ENCODE data around the gene KLK3.

The KLK3 gene

DNA sequence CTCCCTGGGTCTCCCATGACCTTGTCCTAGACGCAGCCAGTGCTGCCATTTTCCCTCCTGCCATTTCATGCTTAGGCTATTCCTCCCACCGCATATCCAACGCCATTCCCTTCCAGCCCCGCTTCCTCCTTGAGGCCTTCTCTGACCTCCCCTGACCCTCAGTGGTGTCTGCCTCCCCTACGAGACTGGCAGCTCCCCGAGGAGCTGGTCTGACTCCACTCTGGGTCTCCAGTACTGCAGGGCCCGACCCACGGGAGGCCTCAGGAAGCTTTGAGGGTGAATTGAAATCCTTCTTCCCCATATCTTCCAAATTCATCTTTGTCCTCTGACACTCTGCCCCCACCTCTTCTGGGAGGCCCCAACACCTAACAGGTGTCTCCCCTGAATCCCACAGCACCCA is 22.0 kb upstream of the KLK3 start:
- DNase-seq, result no peak

DNA sequence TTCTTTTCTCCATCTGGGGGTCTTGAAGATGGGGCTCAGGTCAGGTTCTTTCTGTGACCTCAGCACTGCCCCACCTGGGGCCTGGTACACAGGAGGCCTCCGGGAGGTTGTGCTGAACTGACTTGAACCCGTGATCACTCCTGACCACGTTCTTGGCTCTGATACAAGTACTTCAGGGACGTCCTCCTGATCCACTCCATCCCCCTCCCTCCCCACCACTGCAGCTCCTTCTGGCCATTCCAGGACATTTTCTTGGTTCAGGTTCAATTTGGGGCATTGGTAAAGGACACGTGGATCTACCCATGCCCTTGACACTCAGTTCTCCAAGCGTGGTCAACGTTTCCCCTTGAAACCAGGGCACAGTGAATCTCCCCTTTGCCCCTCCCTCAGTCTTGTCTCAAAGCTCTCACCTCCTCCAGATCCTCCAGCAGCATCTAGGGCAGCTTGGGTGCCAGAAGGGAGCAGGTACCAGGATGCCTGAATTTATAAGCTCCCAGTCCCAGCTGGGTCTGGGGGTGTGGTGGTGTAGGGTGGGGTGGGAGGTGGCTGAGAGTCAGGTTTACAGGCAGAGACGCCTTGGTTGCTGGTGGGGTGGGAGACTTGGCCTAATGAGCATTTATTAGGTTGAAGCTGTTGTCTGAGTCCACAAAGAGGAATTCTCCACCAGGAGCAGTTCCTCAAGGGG is 21.5 kb upstream of the KLK3 start, which contains the start of gene KLK15:
Gene KLK15, minus strand, starts transcription at position 458 of the 685 bp plus-strand sequence. CDS start 2,082 bp downstream, outside the sequence.
- no peak for DNase-seq

DNA sequence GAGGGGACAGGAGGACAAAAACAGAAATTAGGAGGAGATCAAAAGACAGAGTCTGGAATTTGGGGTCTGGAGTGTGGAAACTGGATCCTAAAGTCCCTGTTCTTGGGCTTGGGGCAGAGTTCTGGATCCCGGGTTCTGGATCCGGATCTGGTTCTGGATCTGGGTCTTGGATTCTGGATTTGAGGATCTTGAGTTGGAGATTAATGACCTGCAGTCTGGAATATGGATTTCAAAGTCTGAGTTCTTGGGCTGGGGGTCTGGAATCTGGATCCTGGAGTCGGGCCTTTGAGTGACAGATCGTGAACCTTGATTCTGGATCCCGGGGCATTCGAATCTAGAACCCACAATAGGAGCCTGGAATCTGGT is 20.9 kb upstream of the KLK3 start:
- no peak for DNase-seq

DNA sequence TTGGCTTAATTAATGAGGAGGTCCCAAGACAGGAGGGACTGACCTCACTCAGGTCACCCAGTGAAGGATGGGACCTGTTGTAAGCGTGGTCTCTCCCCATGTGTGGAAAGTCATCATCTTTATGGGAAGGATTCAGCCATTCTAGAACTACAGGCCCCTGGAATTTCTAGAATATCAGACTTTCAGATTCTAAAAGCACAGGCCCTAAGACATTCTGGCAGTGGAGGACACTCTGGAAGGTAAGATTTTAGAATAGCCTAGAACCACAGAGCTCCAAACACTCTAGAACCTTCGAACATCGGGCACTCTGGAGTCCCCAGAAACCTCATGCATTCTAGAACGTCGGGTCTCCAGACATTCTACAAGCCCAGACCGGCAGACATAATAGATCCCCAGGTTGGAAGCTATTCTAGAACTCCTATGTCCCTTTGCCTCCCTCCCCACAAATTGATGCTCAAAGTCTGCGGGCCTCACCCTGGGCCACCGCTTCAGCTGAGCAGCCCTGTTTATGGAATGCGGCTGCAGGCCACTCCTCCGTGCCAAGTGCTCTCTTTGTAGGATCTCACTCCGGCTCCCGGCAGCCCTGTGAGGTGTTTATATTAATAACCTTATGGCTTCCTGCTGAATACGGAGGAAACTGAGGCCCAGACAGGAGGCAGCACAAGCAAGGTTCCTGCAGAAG is 19.5 kb upstream of the KLK3 start:
- DNase-seq, result no peak

DNA sequence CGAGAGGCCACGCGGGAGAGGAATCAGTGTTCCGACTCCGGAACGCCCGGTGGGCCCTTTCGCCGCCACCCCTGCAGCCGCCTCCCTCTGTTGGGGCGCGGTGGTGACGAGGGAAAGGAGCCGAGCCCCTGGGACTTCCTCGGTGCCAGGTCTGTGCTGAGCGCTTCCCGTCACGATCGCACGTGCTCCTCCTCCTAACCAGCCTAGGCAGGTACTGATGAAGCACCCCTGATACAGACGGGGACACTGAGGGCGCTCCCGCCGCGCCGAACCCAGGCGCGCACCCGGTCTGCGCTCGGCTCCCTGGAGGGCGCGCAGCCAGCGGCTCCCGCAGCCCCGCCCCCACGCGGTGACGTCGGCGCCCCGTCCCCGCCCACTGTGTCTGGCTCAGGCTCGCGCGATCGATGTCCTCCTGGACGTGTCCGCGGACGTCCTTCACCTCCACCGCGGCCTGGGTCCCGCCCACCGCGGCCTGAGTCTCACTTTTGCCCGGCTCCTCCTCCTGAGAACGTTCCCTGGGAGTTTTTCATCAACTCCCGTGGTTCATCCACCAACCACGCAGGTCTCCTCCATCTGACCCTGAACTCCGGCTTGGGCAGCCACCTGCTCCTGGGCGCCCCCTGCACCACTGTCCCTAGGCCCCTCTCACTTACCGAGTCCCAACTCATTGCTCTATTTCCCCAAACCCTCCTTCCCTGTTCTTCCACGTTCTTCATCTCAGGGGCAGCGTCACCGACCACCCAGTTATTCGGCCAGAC is 18.8 kb upstream of the KLK3 start:
- peak; percentile 89 for DNase-seq

DNA sequence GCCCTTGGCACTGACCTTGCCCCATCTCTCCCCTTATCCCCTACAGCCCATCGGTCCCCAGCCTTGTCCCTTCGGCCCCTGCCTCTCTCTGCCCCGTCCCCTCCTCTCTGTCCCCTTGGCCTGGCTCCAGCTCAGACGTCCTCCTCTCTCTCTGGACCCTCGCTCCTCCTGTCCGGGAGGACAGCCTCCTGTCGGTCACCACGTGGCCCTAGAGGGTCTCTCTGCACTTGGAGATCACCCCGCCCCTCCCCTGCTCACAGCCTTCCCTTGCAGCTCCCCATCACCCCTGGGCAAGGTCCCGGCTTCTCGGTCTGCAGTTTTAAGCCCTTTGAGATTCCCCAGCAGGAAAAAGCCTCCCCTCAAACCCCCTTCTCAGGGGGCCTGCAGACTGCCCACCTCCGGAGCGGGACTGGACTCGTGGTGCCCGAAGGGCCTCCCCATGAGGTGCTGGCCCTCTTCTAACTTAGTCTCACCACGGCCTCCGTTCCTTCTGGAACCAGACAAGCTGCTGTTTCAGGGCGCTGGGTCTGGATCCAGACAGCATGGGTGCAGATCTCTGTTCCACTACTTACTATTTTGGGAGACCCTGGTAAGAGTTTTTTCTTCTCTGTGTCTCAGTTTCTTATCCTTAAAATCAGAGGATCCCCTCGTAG is 18.0 kb upstream of the KLK3 start:
- DNase-seq, result no peak

DNA sequence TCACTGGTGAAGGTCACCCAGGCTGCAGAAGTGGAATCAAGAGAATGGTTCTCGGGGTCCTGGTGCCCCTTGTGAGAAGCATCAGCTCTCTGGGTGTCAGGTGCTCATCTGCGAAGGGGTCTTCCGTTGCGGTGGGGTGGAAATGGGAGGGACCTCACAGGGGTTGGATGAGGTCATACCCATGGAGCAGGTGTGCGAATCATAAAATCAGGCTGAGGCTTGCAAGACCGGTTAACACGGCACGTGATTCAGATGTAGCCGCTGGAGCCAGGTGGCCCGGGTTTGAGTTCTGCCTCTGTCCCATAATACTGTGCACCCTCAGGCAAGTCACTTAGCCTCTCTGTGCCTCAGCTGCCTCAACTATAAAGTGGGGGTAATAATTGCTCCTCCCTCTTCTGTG is 17.4 kb upstream of the KLK3 start:
- DNase-seq, result no peak

DNA sequence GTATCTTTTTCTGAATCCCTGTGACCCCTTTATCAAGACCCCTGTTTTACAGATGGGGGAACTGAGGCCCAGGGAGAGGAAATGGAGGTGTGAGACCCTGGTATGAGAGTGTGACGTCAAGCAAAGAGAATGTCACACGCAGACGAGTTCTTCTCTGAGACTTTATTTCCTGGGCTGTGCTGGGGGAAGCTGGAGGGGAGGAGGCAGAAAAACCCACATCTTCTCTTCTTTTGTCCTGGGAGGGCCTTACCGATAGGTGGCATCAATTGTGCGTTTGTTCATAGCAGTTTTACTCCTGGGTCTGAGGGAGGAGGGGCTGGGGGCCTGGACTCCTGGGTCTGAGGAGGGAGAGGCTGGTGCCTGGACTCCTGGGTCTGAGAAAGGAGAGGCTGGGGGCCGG is 16.5 kb upstream of the KLK3 start:
- no peak for DNase-seq

DNA sequence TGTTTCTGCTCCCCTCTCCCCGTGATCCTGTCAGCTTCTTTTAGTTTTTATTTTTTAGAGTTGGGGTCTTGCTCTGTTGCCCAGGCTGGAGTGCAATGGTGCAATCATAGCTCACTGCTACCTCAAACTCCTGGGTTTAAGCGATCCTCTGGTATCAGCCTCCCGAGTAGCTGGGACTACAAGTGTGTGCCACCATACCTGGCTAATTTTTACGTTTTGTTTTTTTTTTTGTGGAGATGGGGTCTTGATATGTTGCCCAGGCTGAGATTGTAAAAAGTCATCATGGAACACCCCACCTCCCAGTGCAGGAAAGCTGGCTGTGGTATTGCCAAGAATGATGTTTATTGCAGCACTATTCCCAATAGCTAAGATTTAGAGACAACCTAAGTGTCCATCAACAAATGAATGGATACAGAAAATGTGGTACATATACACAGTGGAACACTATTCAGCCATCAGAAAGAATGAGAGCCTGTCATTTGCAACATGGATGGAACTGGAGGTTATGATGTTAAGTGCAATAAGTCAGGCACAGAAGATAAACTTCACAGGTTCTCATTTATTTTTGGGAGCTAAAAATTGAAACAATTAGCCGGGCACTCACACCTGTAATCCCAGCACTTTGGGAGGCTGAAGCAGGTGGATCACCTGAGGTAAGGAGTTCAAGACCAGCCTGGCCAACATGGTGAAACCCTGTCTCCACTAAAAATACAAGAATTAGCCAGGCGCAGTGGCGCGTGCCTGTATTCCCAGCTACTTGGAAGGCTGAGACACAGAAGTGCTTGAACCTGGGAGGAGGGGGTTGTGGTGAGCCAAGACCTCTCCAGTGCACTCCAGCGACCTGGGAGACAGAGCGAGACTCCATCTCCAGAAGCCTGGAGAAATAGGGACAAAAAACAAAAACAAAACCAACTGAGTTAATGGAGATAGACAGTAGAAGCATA is 14.7 kb upstream of the KLK3 start:
- no peak for DNase-seq

DNA sequence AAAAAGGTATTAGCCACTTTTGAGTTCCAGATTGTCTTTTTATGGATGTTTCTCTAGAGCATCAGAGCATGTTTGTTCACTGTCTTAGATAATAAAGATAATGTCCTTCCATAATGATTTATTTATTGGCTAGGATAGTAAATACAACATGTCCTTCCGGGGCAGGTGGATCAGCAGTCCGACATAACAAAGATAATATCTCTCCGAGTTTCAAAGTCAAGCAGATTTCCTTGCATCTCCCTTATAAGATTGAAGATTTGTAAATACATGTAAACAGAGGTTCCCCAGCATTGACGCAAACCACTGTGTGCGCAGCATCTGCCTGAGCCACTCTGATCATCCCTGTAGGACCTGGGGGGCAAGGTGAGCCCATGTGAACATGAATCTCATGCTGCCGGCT is 12.6 kb upstream of the KLK3 start:
- no peak for DNase-seq

DNA sequence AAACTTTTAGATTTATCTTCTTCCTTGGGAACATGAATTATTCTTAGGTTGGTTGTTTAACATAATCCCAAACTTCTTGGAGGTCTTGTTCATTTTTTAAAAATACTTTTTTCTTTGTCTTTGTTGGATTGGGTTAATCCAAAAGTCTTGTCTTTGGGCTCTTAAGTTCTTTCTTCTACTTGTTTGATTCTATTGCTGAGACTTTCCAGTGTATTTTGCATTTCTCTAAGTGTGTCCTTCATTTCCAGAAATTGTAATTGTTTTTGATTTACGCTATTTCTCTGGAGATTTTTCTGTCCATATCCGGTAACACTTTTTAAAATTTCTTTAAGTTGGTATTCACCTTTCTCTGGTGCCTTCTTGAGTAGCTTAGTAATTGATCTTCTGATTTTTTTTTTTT is 11.5 kb upstream of the KLK3 start:
- no peak for DNase-seq

DNA sequence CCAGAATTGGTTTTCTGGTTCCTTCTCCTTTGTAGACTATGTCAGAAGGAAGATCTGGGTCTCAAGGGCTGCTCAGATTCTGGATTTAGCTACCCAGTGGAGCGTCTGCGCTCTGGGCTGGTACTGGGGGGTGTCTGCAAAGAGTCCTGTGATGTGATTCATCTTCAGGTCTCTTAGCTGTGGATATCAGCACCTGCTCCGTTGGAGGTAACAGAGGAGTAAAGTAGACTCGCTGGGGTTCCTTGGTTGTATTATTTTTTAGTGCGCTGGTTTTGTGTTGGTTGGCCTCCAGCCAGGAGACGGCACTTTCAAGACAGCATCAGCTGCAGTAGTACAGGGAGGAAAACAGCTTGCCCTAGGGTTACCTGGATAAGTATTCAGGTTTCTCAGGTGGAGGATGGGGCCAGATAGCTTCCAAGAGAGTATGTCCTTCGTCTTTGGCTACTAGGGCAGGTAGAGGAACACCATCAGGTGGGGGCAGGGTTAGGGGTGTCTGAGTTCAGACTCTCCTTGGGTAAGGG is 11.0 kb upstream of the KLK3 start:
- DNase-seq, result no peak

DNA sequence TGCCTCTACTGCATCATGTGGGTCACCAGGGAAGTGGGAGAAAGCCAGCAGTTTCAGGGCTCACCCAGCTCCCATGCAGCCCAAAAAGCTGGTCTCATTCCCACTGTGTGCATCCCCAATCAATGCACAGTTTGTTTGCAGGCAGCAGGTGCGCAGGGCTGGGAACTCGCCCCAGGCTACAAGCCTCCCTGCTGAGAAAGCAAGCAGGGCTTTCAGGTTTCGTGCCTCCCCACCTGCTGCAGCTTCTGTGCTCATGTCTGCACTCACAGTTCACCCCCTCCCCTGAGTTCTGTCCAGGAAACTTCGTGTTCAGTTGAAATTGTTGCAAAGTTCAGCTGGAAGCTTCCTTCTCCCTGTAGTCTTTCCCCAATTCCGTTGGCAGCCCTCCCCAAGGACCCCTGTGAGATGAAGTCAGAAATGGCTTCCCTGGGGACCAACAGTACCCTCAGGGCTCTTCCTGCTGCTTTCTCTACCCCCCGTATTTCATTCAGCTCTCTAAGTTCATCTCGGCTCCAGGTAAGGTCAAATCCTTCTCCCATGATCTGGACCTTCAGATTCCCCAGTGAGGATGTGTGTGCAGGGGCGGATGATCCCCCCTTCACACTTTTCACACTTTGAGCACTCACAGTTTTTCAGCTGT is 10.3 kb upstream of the KLK3 start:
- DNase-seq, result no peak

DNA sequence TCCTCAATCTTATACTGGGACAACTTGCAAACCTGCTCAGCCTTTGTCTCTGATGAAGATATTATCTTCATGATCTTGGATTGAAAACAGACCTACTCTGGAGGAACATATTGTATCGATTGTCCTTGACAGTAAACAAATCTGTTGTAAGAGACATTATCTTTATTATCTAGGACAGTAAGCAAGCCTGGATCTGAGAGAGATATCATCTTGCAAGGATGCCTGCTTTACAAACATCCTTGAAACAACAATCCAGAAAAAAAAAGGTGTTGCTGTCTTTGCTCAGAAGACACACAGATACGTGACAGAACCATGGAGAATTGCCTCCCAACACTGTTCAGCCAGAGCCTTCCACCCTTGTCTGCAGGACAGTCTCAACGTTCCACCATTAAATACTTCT is 4.0 kb upstream of the KLK3 start:
- DNase-seq, result no peak

DNA sequence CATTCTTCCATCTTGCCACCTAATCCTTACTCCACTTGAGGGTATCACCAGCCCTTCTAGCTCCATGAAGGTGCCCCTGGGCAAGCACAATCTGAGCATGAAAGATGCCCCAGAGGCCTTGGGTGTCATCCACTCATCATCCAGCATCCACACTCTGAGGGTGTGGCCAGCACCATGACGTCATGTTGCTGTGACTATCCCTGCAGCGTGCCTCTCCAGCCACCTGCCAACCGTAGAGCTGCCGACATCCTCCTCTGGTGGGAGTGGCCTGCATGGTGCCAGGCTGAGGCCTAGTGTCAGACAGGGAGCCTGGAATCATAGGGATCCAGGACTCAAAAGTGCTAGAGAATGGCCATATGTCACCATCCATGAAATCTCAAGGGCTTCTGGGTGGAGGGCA is 3.1 kb upstream of the KLK3 start:
- DNase-seq, result no peak

DNA sequence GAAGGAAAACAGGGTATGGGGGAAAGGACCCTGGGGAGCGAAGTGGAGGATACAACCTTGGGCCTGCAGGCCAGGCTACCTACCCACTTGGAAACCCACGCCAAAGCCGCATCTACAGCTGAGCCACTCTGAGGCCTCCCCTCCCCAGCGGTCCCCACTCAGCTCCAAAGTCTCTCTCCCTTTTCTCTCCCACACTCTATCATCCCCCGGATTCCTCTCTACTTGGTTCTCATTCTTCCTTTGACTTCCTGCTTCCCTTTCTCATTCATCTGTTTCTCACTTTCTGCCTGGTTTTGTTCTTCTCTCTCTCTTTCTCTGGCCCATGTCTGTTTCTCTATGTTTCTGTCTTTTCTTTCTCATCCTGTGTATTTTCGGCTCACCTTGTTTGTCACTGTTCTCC is 2.7 kb downstream of the KLK3 start:
- DNase-seq, result no peak

DNA sequence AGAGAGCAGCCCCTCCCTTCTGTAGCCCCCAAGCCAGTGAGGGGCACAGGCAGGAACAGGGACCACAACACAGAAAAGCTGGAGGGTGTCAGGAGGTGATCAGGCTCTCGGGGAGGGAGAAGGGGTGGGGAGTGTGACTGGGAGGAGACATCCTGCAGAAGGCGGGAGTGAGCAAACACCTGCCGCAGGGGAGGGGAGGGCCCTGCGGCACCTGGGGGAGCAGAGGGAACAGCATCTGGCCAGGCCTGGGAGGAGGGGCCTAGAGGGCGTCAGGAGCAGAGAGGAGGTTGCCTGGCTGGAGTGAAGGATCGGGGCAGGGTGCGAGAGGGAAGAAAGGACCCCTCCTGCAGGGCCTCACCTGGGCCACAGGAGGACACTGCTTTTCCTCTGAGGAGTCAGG is 4.2 kb downstream of the KLK3 start:
- DNase-seq, result no peak

DNA sequence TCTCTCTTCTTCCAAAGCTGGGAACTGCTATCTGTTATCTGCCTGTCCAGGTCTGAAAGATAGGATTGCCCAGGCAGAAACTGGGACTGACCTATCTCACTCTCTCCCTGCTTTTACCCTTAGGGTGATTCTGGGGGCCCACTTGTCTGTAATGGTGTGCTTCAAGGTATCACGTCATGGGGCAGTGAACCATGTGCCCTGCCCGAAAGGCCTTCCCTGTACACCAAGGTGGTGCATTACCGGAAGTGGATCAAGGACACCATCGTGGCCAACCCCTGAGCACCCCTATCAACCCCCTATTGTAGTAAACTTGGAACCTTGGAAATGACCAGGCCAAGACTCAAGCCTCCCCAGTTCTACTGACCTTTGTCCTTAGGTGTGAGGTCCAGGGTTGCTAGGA is 5.1 kb downstream of the KLK3 start:
- no peak for DNase-seq

DNA sequence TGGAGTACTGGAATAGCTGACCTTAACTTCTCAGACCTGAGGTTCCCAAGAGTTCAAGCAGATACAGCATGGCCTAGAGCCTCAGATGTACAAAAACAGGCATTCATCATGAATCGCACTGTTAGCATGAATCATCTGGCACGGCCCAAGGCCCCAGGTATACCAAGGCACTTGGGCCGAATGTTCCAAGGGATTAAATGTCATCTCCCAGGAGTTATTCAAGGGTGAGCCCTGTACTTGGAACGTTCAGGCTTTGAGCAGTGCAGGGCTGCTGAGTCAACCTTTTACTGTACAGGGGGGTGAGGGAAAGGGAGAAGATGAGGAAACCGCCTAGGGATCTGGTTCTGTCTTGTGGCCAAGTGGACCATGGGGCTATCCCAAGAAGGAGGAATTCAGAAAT is 6.3 kb downstream of the KLK3 start:
- DNase-seq, result no peak

DNA sequence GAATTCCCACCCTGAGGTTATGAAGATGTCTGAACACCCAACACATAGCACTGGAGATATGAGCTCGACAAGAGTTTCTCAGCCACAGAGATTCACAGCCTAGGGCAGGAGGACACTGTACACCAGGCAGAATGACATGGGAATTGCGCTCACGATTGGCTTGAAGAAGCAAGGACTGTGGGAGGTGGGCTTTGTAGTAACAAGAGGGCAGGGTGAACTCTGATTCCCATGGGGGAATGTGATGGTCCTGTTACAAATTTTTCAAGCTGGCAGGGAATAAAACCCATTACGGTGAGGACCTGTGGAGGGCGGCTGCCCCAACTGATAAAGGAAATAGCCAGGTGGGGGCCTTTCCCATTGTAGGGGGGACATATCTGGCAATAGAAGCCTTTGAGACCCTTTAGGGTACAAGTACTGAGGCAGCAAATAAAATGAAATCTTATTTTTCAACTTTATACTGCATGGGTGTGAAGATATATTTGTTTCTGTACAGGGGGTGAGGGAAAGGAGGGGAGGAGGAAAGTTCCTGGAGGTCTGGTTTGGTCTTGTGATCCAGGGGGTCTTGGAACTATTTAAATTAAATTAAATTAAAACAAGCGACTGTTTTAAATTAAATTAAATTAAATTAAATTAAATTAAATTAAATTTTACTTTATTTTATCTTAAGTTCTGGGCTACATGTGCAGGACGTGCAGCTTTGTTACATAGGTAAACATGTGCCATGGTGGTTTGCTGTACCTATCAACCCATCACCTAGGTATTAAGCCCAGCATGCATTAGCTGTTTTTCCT is 7.0 kb downstream of the KLK3 start:
- no peak for DNase-seq

DNA sequence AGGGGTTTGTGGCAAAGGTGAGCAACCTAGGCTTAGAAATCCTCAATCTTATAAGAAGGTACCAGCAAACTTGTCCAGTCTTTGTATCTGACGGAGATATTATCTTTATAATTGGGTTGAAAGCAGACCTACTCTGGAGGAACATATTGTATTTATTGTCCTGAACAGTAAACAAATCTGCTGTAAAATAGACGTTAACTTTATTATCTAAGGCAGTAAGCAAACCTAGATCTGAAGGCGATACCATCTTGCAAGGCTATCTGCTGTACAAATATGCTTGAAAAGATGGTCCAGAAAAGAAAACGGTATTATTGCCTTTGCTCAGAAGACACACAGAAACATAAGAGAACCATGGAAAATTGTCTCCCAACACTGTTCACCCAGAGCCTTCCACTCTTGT is 14.8 kb downstream of the KLK3 start:
- DNase-seq, result no peak

All from activated CD8-positive, alpha-beta memory T cell treated with anti-CD3 and anti-CD28 coated beads for 24 hours (primary cell).